GM19467 (cell line): ENCODE measurements around the gene NECAP2.
"Not testable (repeated sequence)": the region's sequence is repeated elsewhere in the genome, so short reads cannot be mapped to it uniquely, and the experiment has no call there.

Experiments
- ATAC-seq: cut with Tn5 transposase; IDR thresholded peaks from one replicate; pipeline ENCODE4 v1.9.1; 2021; ENCODE audit warnings: mild to moderate bottlenecking, moderate library complexity; ENCODE audit not compliant: unreplicated experiment

The NECAP2 gene

DNA sequence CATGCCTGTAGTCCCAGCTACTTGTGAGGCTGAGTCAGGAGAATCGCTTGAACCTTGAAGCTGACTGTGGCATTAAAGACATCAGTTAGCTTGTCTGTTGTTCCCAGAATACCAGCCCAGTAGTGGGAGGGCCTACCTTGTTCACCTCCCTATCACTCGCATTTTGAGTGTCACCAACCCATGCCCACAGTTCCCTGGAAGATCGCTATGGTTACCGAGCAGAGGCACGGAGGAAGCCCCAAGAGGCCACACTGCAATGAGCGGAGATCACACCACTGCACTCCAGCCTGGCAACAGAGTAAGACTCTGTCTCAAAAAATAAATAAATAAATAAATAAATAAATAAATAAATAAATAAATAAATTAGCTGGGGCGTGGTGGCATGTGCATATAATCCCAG lies 52.4 kb downstream of the NECAP2 start:
- not testable (repeated sequence) for ATAC-seq

- not testable (repeated sequence) for ATAC-seq
Observed at GRCh38 chr1:16493731-16494130, 53.2 kb downstream of the NECAP2 start.

- ATAC-seq, result not testable (repeated sequence)
Observed at GRCh38 chr1:16497474-16497904, 57.0 kb downstream of the NECAP2 start.

GRCh38 chr1:16498047-16498446 lies 57.5 kb downstream of the NECAP2 start:
- ATAC-seq, result not testable (repeated sequence)

DNA sequence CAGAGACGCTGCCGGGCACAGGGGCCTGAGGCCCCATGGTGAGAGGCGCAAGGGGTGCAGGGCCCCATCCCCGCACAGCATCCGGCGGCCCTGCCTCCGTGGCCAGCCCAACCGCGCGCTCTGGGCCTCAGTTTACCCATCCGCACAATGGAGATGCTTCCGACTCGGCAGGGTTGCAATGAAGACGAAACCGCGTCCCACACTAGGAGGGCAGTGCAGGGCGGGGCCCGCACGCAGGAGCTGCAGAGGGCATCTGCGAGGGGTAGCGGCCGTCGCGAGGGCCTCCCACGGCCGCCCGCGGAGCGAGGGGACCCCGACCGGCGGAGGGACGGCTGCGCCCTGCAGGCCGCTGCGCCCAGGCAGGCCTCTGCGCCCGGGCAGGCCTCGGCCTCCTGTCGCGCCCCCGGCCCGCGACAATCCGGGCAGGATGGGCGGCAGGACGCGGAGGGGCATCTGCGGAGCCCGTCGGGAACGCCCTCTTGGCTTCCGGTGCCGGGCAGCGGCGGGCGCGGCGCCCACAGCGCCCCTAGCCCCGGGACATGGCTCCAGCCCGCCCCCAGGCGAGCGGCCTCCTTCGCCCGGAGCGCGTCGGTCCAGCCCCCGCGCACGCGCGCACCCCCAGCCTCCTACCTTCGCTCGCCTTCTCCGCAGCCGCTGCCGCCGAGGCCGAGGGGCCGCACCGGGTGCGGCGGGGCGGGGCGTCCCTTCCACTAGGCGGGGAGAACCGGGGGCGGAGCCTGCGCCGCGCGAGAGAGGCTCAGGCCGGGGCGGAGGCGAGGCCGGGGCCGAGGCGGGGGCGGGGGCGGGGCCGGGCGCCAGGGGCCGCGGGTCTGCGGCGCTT lies 58.3 kb downstream of the NECAP2 start:
- ATAC-seq, result peak; percentile 63

- ATAC-seq, result not testable (repeated sequence)
Observed at GRCh38 chr1:16500466-16500865, 59.9 kb downstream of the NECAP2 start.

GRCh38 chr1:16500975-16501374 lies 60.5 kb downstream of the NECAP2 start:
- not testable (repeated sequence) for ATAC-seq

- ATAC-seq, result not testable (repeated sequence)
Observed at GRCh38 chr1:16501446-16501845, 60.9 kb downstream of the NECAP2 start.

- ATAC-seq, result no peak
Observed at GRCh38 chr1:16503494-16503893, 63.0 kb downstream of the NECAP2 start.

DNA sequence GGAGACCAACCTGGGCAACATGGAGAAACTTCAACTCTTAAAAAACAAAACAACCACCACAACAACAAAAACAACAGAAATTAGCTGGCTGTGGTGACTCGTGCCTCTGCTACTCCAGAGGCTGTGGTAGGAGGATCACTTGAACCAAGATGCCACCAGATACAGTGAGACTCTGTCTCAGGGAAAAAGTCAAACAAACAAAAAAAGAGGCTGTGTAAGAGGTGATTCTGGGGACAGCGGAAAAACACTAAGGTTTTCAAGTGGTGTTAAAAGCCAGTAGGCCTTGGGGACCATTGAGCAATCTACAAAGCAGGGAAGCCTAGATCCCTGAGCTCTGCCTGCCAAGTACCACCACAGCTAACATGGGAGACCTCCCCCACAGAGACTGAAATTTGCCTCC lies 65.3 kb downstream of the NECAP2 start:
- not testable (repeated sequence) for ATAC-seq

- not testable (repeated sequence) for ATAC-seq
Observed at GRCh38 chr1:16506364-16507136, 66.0 kb downstream of the NECAP2 start.

DNA sequence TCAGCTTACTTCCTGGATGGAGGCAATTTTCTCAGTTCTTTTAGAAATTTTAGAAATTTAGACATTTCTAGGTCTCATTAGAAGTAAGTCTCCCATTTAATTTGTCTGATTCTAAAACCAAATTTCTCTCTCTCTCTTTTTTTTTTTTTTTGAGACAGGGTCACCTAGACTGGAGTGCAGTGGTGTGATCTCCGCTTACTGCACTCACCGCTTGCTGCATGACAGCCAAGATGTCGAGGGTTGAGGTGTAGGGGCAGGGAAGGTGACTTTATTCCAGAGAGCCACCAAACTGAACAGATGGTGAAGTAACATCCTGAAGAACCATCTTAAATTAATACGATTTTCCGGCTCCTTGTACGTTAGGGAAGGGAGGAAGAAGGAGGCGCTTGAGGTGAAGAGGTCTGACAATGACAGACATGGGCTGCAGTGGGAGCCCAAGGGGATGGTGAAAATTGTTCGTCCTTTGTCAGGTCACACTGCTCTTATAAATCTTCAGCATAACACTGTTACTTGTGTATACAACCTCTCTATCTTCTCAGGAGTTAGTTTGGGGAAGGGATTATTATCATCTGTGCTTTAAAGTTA lies 68.4 kb downstream of the NECAP2 start:
- ATAC-seq, result not testable (repeated sequence)
